OCI-LY3 (cell line): ENCODE results near the gene LAMC3.

Experiments used
- EZH2phosphoT487 ChIP-seq: fragments of 200-600 bp; shearing (Covaris generic); IDR thresholded peaks from 2 replicates; pipeline ENCODE4 v1.6.1; 2018; ENCODE audit warnings: antibody characterized with exemption, mixed run types, low read depth
- TF ChIP-seq, protein P1 (sequence below): fragments of 200-600, 300-600 bp; sonication (generic); IDR thresholded peaks from 2 replicates; pipeline ENCODE4 v1.5.1; 2014; ENCODE audit warnings: antibody characterized with exemption, low read length, low read depth

DNA sequence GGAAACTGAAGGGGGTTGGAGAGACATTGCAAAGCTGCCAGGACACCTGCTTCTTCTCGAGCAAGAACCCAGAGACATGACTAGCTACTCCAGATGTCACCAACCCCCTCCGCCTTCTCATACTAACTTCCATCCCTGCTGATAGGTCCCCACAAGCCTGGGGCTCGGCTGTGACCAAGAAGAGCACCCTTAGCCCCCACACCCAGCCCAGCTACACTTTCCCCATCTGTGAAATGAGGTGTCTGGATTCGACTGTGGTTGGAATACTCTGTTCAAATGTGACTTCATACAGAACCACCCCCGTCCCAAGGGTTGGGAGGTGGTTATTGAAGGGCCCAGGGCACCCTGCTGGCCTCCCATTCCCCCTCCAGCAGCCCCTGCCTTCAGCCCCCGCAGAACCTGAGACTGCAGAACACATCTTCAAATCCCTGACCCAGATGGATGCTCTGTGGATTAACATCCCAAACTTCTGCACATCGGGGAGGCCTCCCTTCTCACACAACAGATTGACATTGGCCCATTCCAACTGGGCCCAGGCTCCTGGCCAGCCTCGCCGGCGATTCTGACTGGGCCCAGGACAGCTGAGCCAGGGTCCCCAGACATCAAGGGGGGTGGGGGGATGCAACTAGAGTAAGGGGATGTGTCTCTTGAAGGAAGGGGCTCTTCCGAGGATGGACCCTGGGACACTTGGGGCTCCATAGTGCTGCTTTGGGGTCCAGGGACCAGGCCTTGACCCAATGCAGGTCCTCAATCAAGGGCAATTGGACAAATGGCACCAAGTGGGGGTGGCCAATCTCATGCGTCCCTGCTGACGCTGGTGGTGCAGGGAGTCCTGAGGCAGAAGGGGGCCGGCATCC, 48.2 kb upstream of the LAMC3 start:
- TF ChIP-seq, protein P1, sequence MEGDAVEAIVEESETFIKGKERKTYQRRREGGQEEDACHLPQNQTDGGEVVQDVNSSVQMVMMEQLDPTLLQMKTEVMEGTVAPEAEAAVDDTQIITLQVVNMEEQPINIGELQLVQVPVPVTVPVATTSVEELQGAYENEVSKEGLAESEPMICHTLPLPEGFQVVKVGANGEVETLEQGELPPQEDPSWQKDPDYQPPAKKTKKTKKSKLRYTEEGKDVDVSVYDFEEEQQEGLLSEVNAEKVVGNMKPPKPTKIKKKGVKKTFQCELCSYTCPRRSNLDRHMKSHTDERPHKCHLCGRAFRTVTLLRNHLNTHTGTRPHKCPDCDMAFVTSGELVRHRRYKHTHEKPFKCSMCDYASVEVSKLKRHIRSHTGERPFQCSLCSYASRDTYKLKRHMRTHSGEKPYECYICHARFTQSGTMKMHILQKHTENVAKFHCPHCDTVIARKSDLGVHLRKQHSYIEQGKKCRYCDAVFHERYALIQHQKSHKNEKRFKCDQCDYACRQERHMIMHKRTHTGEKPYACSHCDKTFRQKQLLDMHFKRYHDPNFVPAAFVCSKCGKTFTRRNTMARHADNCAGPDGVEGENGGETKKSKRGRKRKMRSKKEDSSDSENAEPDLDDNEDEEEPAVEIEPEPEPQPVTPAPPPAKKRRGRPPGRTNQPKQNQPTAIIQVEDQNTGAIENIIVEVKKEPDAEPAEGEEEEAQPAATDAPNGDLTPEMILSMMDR: no peak
- TF ChIP-seq EZH2phosphoT487: no peak
